ENCODE results near the gene CUX1.

Gene CUX1

GRCh38 chr7:102061981-102062390, 244.6 kb downstream of the CUX1 start:
- TF ChIP-seq CTCF (conservative IDR thresholded peaks at IDR 0.05; ENCODE audit: low read depth, low read length): no peak
- H3K4me3 ChIP-seq (IDR thresholded peaks at IDR 0.05; ENCODE audit: insufficient read depth, low read depth, low read length): no peak overlapping the region
- H3K27ac ChIP-seq: no peak overlapping the region
- no peaks in the 10 kb centered on the region for H4K20me1 ChIP-seq (ENCODE audit: insufficient read depth)
- no peaks in the 10 kb centered on the region for H3K27me3 ChIP-seq (ENCODE audit: insufficient read depth, low read depth)
- H3K79me2 ChIP-seq (ENCODE audit: insufficient read depth, low read depth): no peaks in the 10 kb centered on the region
- no peaks in the 10 kb centered on the region for H3K4me1 ChIP-seq (ENCODE audit: low read depth, poor library complexity, severe bottlenecking)
- no peaks in the 10 kb centered on the region for H3K36me3 ChIP-seq (ENCODE audit: insufficient read depth)
- no peak overlapping the region for H2AFZ ChIP-seq (ENCODE audit: low read depth)
- no peak overlapping the region for H3K9ac ChIP-seq
- no peak overlapping the region for H3K4me2 ChIP-seq

GRCh38 chr7:102063690-102064180, 246.3 kb downstream of the CUX1 start:
- no peak overlapping the region for H2AFZ ChIP-seq (ENCODE audit: low read depth)
- no peak overlapping the region for H3K4me2 ChIP-seq
- H3K79me2 ChIP-seq (ENCODE audit: insufficient read depth, low read depth): no peaks in the 10 kb centered on the region
- H4K20me1 ChIP-seq (ENCODE audit: insufficient read depth): no peaks in the 10 kb centered on the region
- no peaks in the 10 kb centered on the region for H3K27me3 ChIP-seq (ENCODE audit: insufficient read depth, low read depth)
- no peak for TF ChIP-seq CTCF (conservative IDR thresholded peaks at IDR 0.05; ENCODE audit: low read depth, low read length)
- no peaks in the 10 kb centered on the region for H3K36me3 ChIP-seq (ENCODE audit: insufficient read depth)
- no peak overlapping the region for H3K27ac ChIP-seq
- H3K4me3 ChIP-seq (IDR thresholded peaks at IDR 0.05; ENCODE audit: insufficient read depth, low read depth, low read length): no peak overlapping the region
- H3K4me1 ChIP-seq (ENCODE audit: low read depth, poor library complexity, severe bottlenecking): no peaks in the 10 kb centered on the region
- H3K9ac ChIP-seq: no peak overlapping the region

DNA sequence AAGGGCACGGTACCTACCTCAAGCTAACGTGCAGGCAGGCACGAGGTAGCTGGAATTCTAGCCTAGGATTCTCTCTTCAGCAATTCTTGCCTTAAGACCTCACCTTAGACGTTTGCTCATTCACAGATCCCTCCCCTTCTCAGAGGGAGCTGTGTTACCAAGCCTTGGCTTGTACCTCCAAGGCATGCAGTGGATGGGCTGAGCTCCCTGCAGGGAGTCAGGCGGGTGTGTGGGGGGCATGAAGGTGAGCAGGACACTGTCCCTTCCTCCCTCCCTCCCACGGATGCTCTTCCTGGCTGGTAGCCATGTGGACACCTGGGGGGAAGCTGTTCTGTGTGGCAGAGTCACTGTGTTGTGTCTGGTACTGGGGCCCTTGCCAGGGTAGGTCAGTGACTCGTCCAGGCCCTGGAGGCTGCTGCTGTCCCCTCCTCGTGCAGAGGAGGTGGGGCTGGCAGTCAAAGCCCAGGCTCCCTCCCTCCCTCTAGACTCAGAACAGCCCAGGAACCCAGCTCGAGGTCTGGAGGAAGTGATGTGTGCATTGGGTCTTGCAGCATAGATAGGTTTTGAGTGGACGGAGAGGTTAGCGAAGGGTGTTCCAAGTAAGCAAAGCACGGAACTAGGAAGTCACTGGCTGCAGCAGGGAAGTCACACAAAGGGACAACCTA, 247.1 kb downstream of the CUX1 start:
- H3K27ac ChIP-seq: no peak overlapping the region
- no peaks in the 10 kb centered on the region for H3K27me3 ChIP-seq (ENCODE audit: insufficient read depth, low read depth)
- TF ChIP-seq CTCF (conservative IDR thresholded peaks at IDR 0.05; ENCODE audit: low read depth, low read length): no peak
- H3K9ac ChIP-seq: no peak overlapping the region
- no peak overlapping the region for H3K4me2 ChIP-seq
- H3K4me3 ChIP-seq (IDR thresholded peaks at IDR 0.05; ENCODE audit: insufficient read depth, low read depth, low read length): no peak overlapping the region
- no peaks in the 10 kb centered on the region for H4K20me1 ChIP-seq (ENCODE audit: insufficient read depth)
- H3K4me1 ChIP-seq (ENCODE audit: low read depth, poor library complexity, severe bottlenecking): no peaks in the 10 kb centered on the region
- H3K79me2 ChIP-seq (ENCODE audit: insufficient read depth, low read depth): no peaks in the 10 kb centered on the region
- no peaks in the 10 kb centered on the region for H3K36me3 ChIP-seq (ENCODE audit: insufficient read depth)
- H2AFZ ChIP-seq (ENCODE audit: low read depth): no peak overlapping the region

GRCh38 chr7:102065226-102065625, 247.8 kb downstream of the CUX1 start:
- H2AFZ ChIP-seq (ENCODE audit: low read depth): no peak overlapping the region
- H3K4me1 ChIP-seq (ENCODE audit: low read depth, poor library complexity, severe bottlenecking): no peaks in the 10 kb centered on the region
- H3K9ac ChIP-seq: no peak overlapping the region
- H3K36me3 ChIP-seq (ENCODE audit: insufficient read depth): no peaks in the 10 kb centered on the region
- H3K27ac ChIP-seq: no peak overlapping the region
- H3K27me3 ChIP-seq (ENCODE audit: insufficient read depth, low read depth): no peaks in the 10 kb centered on the region
- H3K79me2 ChIP-seq (ENCODE audit: insufficient read depth, low read depth): no peaks in the 10 kb centered on the region
- no peak overlapping the region for H3K4me3 ChIP-seq (IDR thresholded peaks at IDR 0.05; ENCODE audit: insufficient read depth, low read depth, low read length)
- H4K20me1 ChIP-seq (ENCODE audit: insufficient read depth): no peaks in the 10 kb centered on the region
- no peak overlapping the region for H3K4me2 ChIP-seq
- TF ChIP-seq CTCF (conservative IDR thresholded peaks at IDR 0.05; ENCODE audit: low read depth, low read length): no peak

Measured in KMS-11 (cell line).